Activated T-helper 2 cell treated with anti-CD3 and anti-CD28 coated beads, Interferon-gamma antibody, Interleukin-2, Interleukin-4, amounts not matched to agents 10 μg/mL and 5 μg/mL and 100 μg/mL, durations not matched to agents 14 hours and 24 hours and 36 hours (primary cell): ENCODE results near the gene C16orf82. TPM values are rescaled to one million over a fixed set of nuclear protein-coding genes. Genes with fewer than 3 reads are reported as not detected.

Source experiments
- DNase-seq: peaks from one replicate; pipeline ENCODE4 v3.0.0; 2021; ENCODE audit warnings: low spot score
- H3K27ac Mint-ChIP-seq: one replicate; pipeline ENCODE4 v1.8.0; 2021; ENCODE audit warnings: mixed read lengths
- H3K27me3 Mint-ChIP-seq: one replicate; pipeline ENCODE4 v1.8.0; 2021; ENCODE audit warnings: low read depth, mixed read lengths
- H3K36me3 Mint-ChIP-seq: one replicate; pipeline ENCODE4 v1.8.0; 2021; ENCODE audit warnings: low read depth, mixed read lengths
- H3K4me1 Mint-ChIP-seq: one replicate; pipeline ENCODE4 v1.8.0; 2021; ENCODE audit warnings: low read depth, mixed read lengths
- H3K4me3 Mint-ChIP-seq: one replicate; pipeline ENCODE4 v1.8.0; 2021; ENCODE audit warnings: low read depth, mild to moderate bottlenecking, moderate library complexity, mixed read lengths
- H3K9me3 Mint-ChIP-seq: one replicate; pipeline ENCODE4 v1.8.0; 2021; ENCODE audit warnings: mixed read lengths
- intact Hi-C: fragments of 100-400 bp; cut with micrococcal nuclease; formaldehyde crosslinking; loops from one replicate; pipeline ENCODE4 v1.15.1; 2023
- total RNA-seq: library from RNA; stranded (reverse); gene quantifications from 2 replicates; pipeline ENCODE4 v1.2.3, GENCODE V29; 2022

The C16orf82 gene
- total RNA-seq = not detected in 2 replicates

DNA sequence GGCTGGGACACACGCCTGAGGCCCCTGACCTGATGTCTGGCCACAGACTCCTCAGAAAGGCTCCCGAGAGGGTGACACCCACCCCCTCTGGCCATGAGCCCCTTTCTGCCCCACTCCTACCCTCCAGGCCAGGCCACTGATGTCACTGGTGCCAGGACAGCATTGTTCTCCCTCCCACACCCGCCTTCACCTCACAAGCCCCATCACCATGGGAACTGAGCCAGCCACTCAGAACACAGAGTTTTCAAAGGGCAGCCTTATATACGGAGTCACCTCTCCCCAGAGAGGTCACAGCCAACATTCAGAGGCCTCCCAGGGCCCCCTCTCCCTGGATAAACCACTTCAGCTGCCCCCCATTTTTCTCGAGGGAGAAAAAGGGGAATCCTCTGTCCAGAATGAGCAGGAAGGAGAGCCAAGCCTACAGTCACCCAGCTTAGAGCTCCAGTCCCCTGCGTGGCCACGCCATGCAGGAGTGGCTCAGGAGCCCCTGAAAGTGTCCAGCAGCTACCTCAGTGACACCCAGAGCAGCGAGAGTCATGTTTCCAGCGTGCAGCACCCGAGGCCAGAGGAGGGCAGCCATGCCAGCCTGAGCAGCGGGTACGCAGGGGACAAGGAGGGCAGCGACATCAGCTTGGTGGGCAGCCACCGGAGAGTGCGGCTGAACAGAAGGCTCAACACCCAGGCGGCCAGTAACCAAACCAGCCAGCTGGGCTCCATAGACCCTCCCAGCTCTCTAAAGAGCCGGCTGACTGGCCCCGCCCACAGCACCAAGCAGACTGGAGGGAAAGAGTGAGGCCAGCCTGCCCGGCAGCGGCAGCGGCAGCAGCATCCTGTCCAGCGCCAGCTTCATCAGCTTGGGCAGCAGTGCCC is at the start of gene C16orf82:
Gene C16orf82, plus strand, starts transcription at position 260 of the 870 bp plus-strand sequence.
- Mint-ChIP-seq H3K4me3 (no peak within 1 kb of the TSS), H3K27me3 (peaks cover 4% of the 10 kb centered on the region), H3K36me3 (no peaks in the 10 kb centered on the region), H3K9me3 (no peaks in the 10 kb centered on the region), H3K27ac (no peak within 1 kb of the TSS), H3K4me1 (no peaks in the 10 kb centered on the region)
- intact Hi-C loops = no loop called here
- DNase-seq = no peak

DNA sequence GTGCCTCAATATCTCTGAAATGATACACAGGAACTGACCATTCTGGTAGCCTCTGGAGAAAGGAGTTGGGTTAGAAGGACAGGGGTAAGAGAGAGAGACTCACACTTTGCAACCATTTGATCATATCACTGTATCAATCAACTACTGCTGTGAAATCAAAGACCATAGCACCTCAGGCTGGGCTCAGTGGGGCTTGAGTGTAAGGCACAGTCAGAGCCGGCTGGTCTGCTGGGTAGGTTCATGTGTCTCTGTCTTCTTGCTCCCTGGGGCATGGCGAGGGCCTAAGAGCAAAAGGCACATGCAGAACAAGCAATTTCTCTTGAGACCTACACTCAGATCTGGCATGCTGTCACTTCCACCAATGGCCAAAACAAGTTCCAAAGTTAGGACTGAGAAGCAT is 46.7 kb upstream of the C16orf82 start:
- H3K4me3 Mint-ChIP-seq = no peak overlapping the region
- H3K4me1 Mint-ChIP-seq = no peaks in the 10 kb centered on the region
- intact Hi-C loops = no loop called here
- no peak for DNase-seq
- no peaks in the 10 kb centered on the region for H3K9me3 Mint-ChIP-seq
- H3K27ac Mint-ChIP-seq = no peak overlapping the region
- H3K27me3 Mint-ChIP-seq = no peaks in the 10 kb centered on the region
- H3K36me3 Mint-ChIP-seq = no peaks in the 10 kb centered on the region

GRCh38 chr16:27024010-27024409 is 42.7 kb upstream of the C16orf82 start:
- Mint-ChIP-seq H3K9me3 (no peaks in the 10 kb centered on the region), H3K4me1 (no peaks in the 10 kb centered on the region), H3K4me3 (no peak overlapping the region), H3K36me3 (no peaks in the 10 kb centered on the region), H3K27me3 (no peaks in the 10 kb centered on the region), H3K27ac (no peak overlapping the region)
- intact Hi-C loops = no loop called here
- no peak for DNase-seq

GRCh38 chr16:27025581-27025980 is 41.1 kb upstream of the C16orf82 start:
- H3K27ac Mint-ChIP-seq = no peak overlapping the region
- no peaks in the 10 kb centered on the region for H3K4me1 Mint-ChIP-seq
- H3K27me3 Mint-ChIP-seq = no peaks in the 10 kb centered on the region
- no peaks in the 10 kb centered on the region for H3K36me3 Mint-ChIP-seq
- H3K9me3 Mint-ChIP-seq = no peaks in the 10 kb centered on the region
- intact Hi-C loops = no loop called here
- DNase-seq = no peak
- no peak overlapping the region for H3K4me3 Mint-ChIP-seq

GRCh38 chr16:27027971-27028370 is 38.8 kb upstream of the C16orf82 start:
- H3K4me1 Mint-ChIP-seq = no peaks in the 10 kb centered on the region
- H3K27ac Mint-ChIP-seq = no peak overlapping the region
- H3K9me3 Mint-ChIP-seq = no peaks in the 10 kb centered on the region
- intact Hi-C loops = no loop called here
- no peaks in the 10 kb centered on the region for H3K36me3 Mint-ChIP-seq
- DNase-seq = no peak
- no peak overlapping the region for H3K4me3 Mint-ChIP-seq
- H3K27me3 Mint-ChIP-seq = no peaks in the 10 kb centered on the region

- H3K4me1 Mint-ChIP-seq = no peaks in the 10 kb centered on the region
- H3K4me3 Mint-ChIP-seq = no peak overlapping the region
- no peaks in the 10 kb centered on the region for H3K27me3 Mint-ChIP-seq
- H3K9me3 Mint-ChIP-seq = no peaks in the 10 kb centered on the region
- intact Hi-C loops = no loop called here
- H3K36me3 Mint-ChIP-seq = no peaks in the 10 kb centered on the region
- no peak overlapping the region for H3K27ac Mint-ChIP-seq
- DNase-seq = no peak
These were observed 38.1 kb upstream of the C16orf82 start for GRCh38 chr16:27028591-27029110.

GRCh38 chr16:27029525-27029924 is 37.2 kb upstream of the C16orf82 start:
- intact Hi-C loops = no loop called here
- no peak overlapping the region for H3K4me3 Mint-ChIP-seq
- H3K4me1 Mint-ChIP-seq = no peaks in the 10 kb centered on the region
- H3K36me3 Mint-ChIP-seq = no peaks in the 10 kb centered on the region
- DNase-seq = no peak
- no peaks in the 10 kb centered on the region for H3K27me3 Mint-ChIP-seq
- H3K9me3 Mint-ChIP-seq = no peaks in the 10 kb centered on the region
- no peak overlapping the region for H3K27ac Mint-ChIP-seq

DNA sequence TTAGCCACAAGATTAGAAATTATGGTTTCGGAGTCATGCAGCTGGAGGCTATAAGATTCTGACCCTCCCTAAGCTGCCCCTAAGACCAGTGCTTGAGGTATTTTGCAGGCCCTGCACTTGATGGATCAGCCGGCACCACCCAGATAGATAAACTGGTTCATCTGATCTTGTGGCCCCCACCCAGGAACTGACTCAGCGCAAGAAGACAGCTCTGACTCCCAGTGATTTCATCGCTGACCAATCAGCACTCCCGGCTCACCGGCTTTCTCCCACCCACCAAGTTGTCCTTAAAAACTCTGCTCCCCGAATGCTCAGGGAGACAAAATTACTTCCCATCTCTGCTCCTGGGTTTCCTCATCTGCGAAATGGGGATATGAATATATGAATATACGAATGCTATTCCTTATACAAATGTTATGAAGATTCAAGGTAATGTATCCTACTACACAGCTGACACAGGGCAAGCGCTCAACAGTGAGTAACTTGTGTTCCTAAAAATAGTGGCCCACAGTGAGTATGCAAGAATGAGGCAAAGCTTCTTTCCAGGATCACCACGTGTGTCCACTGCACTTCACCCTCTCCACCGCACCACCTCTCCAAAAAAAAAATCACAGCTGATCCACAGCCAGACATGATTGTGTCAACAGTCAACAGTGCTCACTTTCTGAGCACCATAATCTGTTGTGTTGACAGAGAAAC is 33.3 kb upstream of the C16orf82 start:
- DNase-seq = no peak
- H3K9me3 Mint-ChIP-seq = no peaks in the 10 kb centered on the region
- H3K4me1 Mint-ChIP-seq = no peaks in the 10 kb centered on the region
- intact Hi-C loops = no loop called here
- H3K27ac Mint-ChIP-seq = no peak overlapping the region
- no peaks in the 10 kb centered on the region for H3K36me3 Mint-ChIP-seq
- H3K27me3 Mint-ChIP-seq = peaks cover 2% of the 10 kb centered on the region
- H3K4me3 Mint-ChIP-seq = no peak overlapping the region

DNA sequence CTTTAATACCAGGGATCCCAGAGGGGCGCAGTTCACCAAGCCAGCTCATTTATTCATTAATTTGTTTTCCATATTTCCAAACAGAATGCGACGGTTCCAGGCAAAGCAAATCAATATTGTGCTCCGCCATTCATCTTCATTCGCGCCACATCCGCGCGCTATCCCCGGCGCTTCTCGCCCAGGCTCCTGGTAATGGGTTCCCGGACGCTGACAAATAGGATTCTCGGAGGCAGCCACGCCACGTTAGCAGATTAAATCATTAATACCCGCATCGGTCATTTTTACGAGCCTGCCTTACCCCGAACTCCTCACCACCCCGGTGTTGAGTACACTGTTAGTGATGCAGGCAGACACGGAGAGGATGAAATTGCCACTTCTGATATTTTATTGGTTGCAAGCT is 26.0 kb upstream of the C16orf82 start:
- Mint-ChIP-seq H3K4me3 (no peak overlapping the region), H3K9me3 (no peaks in the 10 kb centered on the region), H3K27me3 (peaks cover under 1% of the 10 kb centered on the region), H3K36me3 (no peaks in the 10 kb centered on the region), H3K4me1 (no peaks in the 10 kb centered on the region), H3K27ac (no peak overlapping the region)
- no peak for DNase-seq
- intact Hi-C loops = no loop called here

DNA sequence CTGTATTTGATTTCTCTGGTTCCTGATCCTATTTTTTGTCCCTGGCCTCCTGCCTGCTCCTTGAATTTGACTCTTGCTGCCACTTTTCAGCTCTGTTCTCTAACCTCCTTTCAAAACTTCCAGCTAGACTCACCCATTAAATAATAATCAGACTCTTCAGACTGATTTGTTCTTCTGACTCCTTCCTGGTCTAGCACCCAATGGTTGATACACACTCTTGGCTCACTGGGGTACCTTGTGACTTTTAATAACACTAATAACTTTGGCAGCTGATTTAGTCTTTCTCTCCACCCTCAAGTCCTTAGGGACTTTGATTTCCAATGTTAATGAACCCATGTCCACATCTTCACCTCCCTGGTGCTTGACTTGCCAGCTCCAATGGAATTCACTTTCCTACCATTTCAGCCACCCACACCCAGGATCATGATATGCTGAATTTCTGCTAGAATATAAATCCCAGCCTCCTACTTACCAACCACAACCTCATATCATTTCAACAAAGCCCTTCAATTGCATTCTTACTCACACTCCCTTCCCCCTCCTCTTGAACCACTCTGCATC is 19.7 kb upstream of the C16orf82 start:
- intact Hi-C loops = no loop called here
- Mint-ChIP-seq H3K4me1 (no peaks in the 10 kb centered on the region), H3K36me3 (no peaks in the 10 kb centered on the region), H3K27me3 (no peaks in the 10 kb centered on the region), H3K9me3 (no peaks in the 10 kb centered on the region), H3K27ac (no peak overlapping the region), H3K4me3 (no peak overlapping the region)
- no peak for DNase-seq

GRCh38 chr16:27048316-27048715 is 18.4 kb upstream of the C16orf82 start:
- H3K4me3 Mint-ChIP-seq = no peak overlapping the region
- no peak overlapping the region for H3K27ac Mint-ChIP-seq
- H3K4me1 Mint-ChIP-seq = no peaks in the 10 kb centered on the region
- no peaks in the 10 kb centered on the region for H3K9me3 Mint-ChIP-seq
- intact Hi-C loops = no loop called here
- DNase-seq = no peak
- H3K27me3 Mint-ChIP-seq = no peaks in the 10 kb centered on the region
- no peaks in the 10 kb centered on the region for H3K36me3 Mint-ChIP-seq

DNA sequence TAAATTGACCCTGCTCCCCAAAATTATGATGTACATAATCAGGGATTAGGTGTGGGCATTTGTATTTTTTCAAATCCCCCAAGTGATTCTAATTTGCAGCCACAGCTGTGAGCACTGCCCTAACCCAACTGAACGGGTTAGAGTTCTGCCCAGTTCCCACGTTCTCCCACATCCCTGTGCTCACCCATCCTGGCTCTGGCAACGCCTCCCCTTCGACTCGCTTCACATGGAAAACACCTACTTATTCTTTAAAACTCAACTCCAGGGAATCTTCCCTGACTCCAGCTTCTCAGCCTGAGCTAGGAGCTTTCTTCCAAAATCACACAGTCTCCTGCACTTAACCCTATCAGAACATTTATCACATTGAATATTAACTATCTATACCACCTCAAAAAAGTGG is 17.6 kb upstream of the C16orf82 start:
- Mint-ChIP-seq H3K4me3 (no peak overlapping the region), H3K9me3 (no peaks in the 10 kb centered on the region), H3K27ac (no peak overlapping the region), H3K4me1 (no peaks in the 10 kb centered on the region), H3K36me3 (no peaks in the 10 kb centered on the region), H3K27me3 (no peaks in the 10 kb centered on the region)
- intact Hi-C loops = no loop called here
- DNase-seq = no peak

DNA sequence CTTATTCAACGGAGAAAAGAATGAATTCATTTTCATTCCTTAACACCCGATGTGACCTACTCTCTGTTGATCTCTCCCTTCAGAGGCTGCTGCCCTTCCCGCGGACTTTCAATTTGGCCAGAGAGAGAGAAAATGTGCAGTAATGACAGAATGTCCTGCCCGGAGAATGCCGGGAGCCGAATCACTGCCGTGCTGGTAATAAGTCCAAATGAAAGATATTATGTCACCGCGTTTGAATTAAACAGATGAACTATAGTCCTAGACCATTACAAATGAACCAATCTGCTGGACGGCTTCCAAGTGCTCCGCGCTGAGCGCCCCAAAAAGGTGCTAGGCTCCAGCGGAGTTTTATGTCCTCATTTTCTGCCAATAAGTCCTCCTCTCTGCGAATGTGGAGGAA is 14.7 kb upstream of the C16orf82 start:
- no peak for DNase-seq
- Mint-ChIP-seq H3K36me3 (no peaks in the 10 kb centered on the region), H3K4me1 (no peaks in the 10 kb centered on the region), H3K4me3 (no peak overlapping the region), H3K27me3 (no peaks in the 10 kb centered on the region), H3K27ac (no peak overlapping the region), H3K9me3 (no peaks in the 10 kb centered on the region)
- intact Hi-C loops = no loop called here
